GM12864 (cell line): ENCODE data around the gene COG8.

Experiments
- DNase-seq: peaks from one replicate; pipeline ENCODE4 v3.0.0-alpha.2; 2011; ENCODE audit warnings: low read depth
- H3K4me3 ChIP-seq: 2 replicates; pipeline ENCODE4 v1.5.1; 2011; ENCODE audit warnings: mild to moderate bottlenecking, low read depth, low read length, control low read depth
- CTCF ChIP-seq: IDR thresholded peaks from 2 replicates; pipeline ENCODE4 v1.5.1; 2011; ENCODE audit warnings: low read depth, mild to moderate bottlenecking, moderate library complexity, low read length, control low read depth, inconsistent platforms; ENCODE audit errors: missing control alignments

Gene COG8

GRCh38 chr16:69319826-69320739 is 19.3 kb downstream of the COG8 start:
- H3K4me3 ChIP-seq = no peak overlapping the region
- DNase-seq = no peak
- no peak for TF ChIP-seq CTCF

GRCh38 chr16:69319381-69319780 is 20.0 kb downstream of the COG8 start:
- no peak overlapping the region for H3K4me3 ChIP-seq
- TF ChIP-seq CTCF = no peak
- DNase-seq = no peak

GRCh38 chr16:69318911-69319289 is 20.5 kb downstream of the COG8 start:
- no peak overlapping the region for H3K4me3 ChIP-seq
- TF ChIP-seq CTCF = no peak
- DNase-seq = no peak

- no peak for TF ChIP-seq CTCF
- DNase-seq = no peak
- H3K4me3 ChIP-seq = no peak overlapping the region
Observed at GRCh38 chr16:69318177-69318910, 21.0 kb downstream of the COG8 start.

- TF ChIP-seq CTCF = no peak
- H3K4me3 ChIP-seq = no peak overlapping the region
- DNase-seq = no peak
Observed at GRCh38 chr16:69316595-69317034, 22.7 kb downstream of the COG8 start.

- no peak for TF ChIP-seq CTCF
- DNase-seq = no peak
- no peak overlapping the region for H3K4me3 ChIP-seq
Observed at GRCh38 chr16:69315486-69316311, 23.7 kb downstream of the COG8 start.
